Keratinocyte (primary cell): ENCODE measurements around the gene DNAJB14.

Experiments
- EZH2 ChIP-seq: IDR thresholded peaks from one replicate; pipeline ENCODE4 v1.6.1; 2012; ENCODE audit warnings: inconsistent platforms, mild to moderate bottlenecking, low read length, moderate library complexity
- TF ChIP-seq, protein P1 (sequence below), 3 experiments: IDR thresholded peaks in 1 of 3; conservative IDR thresholded peaks in 1 of 3; optimal IDR thresholded peaks in 1 of 3; 2 replicates in 2 of 3; 3 replicates in 1 of 3; pipeline versions ENCODE3 to v1.5.1; 2011; ENCODE audit warnings: low read length in 3 of 3, mild to moderate bottlenecking in 3 of 3, moderate library complexity in 2 of 3, control low read depth in 1 of 3, inconsistent platforms in 1 of 3; ENCODE audit not compliant: insufficient read depth in 2 of 3; ENCODE audit errors: extremely low read depth in 1 of 3

DNA sequence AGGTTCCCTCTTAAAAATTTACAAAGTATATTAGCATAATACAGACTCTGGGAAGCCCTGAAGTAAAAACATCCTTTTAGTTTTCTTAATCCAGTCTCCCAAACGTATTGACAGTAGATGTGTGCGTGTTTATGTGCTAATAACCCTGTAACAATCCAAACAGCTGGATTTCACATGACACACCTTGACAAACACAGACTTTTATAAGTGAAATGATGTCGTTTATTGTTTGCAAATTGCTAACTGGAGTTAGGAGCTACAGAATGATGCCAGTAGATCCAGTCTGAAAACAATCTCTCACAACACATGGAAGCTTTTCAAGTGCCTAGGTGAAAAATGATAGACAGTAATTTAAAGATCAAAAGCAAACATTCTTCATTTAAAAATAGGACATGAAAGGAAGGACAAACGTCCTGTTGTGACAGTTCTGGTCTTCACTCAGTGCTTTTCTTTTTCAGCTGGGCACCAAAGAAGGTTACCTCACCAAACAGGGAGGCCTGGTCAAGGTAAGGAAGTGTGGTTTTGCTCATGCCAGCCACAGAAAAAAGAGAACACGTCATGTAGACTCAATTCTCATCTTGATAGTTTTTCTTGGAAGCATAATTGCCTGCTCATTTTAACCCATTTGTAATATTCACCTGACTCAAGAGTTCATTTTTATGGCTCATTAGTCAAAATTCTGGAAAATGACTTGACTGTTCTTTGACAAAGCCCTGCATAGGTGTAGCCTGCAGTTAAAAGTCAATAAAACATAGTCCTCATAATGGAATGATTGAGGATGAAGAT is 85.1 kb downstream of the DNAJB14 start:
- TF ChIP-seq, protein P1, sequence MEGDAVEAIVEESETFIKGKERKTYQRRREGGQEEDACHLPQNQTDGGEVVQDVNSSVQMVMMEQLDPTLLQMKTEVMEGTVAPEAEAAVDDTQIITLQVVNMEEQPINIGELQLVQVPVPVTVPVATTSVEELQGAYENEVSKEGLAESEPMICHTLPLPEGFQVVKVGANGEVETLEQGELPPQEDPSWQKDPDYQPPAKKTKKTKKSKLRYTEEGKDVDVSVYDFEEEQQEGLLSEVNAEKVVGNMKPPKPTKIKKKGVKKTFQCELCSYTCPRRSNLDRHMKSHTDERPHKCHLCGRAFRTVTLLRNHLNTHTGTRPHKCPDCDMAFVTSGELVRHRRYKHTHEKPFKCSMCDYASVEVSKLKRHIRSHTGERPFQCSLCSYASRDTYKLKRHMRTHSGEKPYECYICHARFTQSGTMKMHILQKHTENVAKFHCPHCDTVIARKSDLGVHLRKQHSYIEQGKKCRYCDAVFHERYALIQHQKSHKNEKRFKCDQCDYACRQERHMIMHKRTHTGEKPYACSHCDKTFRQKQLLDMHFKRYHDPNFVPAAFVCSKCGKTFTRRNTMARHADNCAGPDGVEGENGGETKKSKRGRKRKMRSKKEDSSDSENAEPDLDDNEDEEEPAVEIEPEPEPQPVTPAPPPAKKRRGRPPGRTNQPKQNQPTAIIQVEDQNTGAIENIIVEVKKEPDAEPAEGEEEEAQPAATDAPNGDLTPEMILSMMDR (optimal IDR thresholded peaks at IDR 0.05 in 1 of 3, IDR thresholded peaks at IDR 0.05 in 1 of 3, conservative IDR thresholded peaks at IDR 0.05 in 1 of 3; ENCODE audit: extremely low read depth in 1 of 3, insufficient read depth in 2 of 3, low read length in 3 of 3) = no peak
- no peak for TF ChIP-seq EZH2
